ENCODE measurements around the gene ZDHHC20. TPM values are rescaled to one million over a fixed set of nuclear protein-coding genes. Genes with fewer than 3 reads are reported as not detected.
A peak's percentile ranks its signal among the peaks of the same experiment; 100 is the strongest.
"Not testable (repeated sequence)": the region's sequence is repeated elsewhere in the genome, so short reads cannot be mapped to it uniquely, and the experiment has no call there.

ZDHHC20 gene
- polyA plus RNA-seq, 12 donors, result 38.7 to 73.4 (median 53.3) TPM; not detected in 1

GRCh38 chr13:21436582-21436981, 22.5 kb downstream of the ZDHHC20 start:
- DNase-seq, result no peak

- DNase-seq, result no peak
Observed at GRCh38 chr13:21435687-21436151, 23.4 kb downstream of the ZDHHC20 start.

- no peak for DNase-seq
Observed at GRCh38 chr13:21435231-21435630, 23.9 kb downstream of the ZDHHC20 start.

GRCh38 chr13:21434588-21434987, 24.5 kb downstream of the ZDHHC20 start:
- no peak for DNase-seq

- DNase-seq, result no peak
Observed at GRCh38 chr13:21429211-21429610, 29.9 kb downstream of the ZDHHC20 start.

GRCh38 chr13:21427741-21428140, 31.4 kb downstream of the ZDHHC20 start:
- DNase-seq, result no peak

- DNase-seq, result no peak
Observed at GRCh38 chr13:21426238-21426637, 32.9 kb downstream of the ZDHHC20 start.

- DNase-seq, result no peak
Observed at GRCh38 chr13:21420706-21421105, 38.4 kb downstream of the ZDHHC20 start.

- DNase-seq, result no peak
Observed at GRCh38 chr13:21413013-21413412, 46.1 kb downstream of the ZDHHC20 start.

- not testable (repeated sequence) for DNase-seq
Observed at GRCh38 chr13:21410453-21410852, 48.6 kb downstream of the ZDHHC20 start.

GRCh38 chr13:21405309-21405708, 53.8 kb downstream of the ZDHHC20 start:
- no peak for DNase-seq

- DNase-seq, result no peak
Observed at GRCh38 chr13:21402586-21403307, 56.4 kb downstream of the ZDHHC20 start.

GRCh38 chr13:21399741-21400140, 59.4 kb downstream of the ZDHHC20 start:
- DNase-seq, result no peak

GRCh38 chr13:21395953-21396352, 63.1 kb downstream of the ZDHHC20 start:
- DNase-seq, result no peak

- DNase-seq, result no peak
Observed at GRCh38 chr13:21389124-21389523, 70.0 kb downstream of the ZDHHC20 start.

GRCh38 chr13:21385710-21386109, 73.4 kb downstream of the ZDHHC20 start:
- no peak for DNase-seq

GRCh38 chr13:21383090-21383489, 76.0 kb downstream of the ZDHHC20 start:
- DNase-seq, result no peak

GRCh38 chr13:21376998-21377985, 81.8 kb downstream of the ZDHHC20 start:
- not testable (repeated sequence) for DNase-seq

GRCh38 chr13:21372530-21372929, 86.6 kb downstream of the ZDHHC20 start:
- no peak for DNase-seq

- peak; percentile 10 for DNase-seq
Observed at GRCh38 chr13:21371011-21371410, 88.1 kb downstream of the ZDHHC20 start.

- DNase-seq, result no peak
Observed at GRCh38 chr13:21365574-21365973, 93.5 kb downstream of the ZDHHC20 start.

GRCh38 chr13:21364916-21365315, 94.2 kb downstream of the ZDHHC20 start:
- no peak for DNase-seq

- DNase-seq, result no peak
Observed at GRCh38 chr13:21364357-21364756, 94.7 kb downstream of the ZDHHC20 start.

Measured in muscle of arm (tissue), 12 donors.